GM18505 (cell line): ENCODE measurements around the gene FANCL.
"Not testable (repeated sequence)": the region's sequence is repeated elsewhere in the genome, so short reads cannot be mapped to it uniquely, and the experiment has no call there.

Source experiments
- ATAC-seq: cut with Tn5 transposase; IDR thresholded peaks from one replicate; pipeline ENCODE4 v1.9.1; 2021; ENCODE audit not compliant: unreplicated experiment
- POLR2A ChIP-seq: IDR thresholded peaks from 4 replicates; pipeline ENCODE4 v1.6.1; 2011; ENCODE audit warnings: borderline replicate concordance; ENCODE audit not compliant: insufficient read depth, insufficient read length; ENCODE audit errors: extremely low read depth

FANCL gene

GRCh38 chr2:58186501-58186900 is 54.6 kb downstream of the FANCL start:
- no peak for TF ChIP-seq POLR2A
- ATAC-seq: no peak

- TF ChIP-seq POLR2A: no peak
- no peak for ATAC-seq
Measured at GRCh38 chr2:58182527-58182926, 58.6 kb downstream of the FANCL start.

- TF ChIP-seq POLR2A: no peak
- no peak for ATAC-seq
Measured at GRCh38 chr2:58180635-58181034, 60.5 kb downstream of the FANCL start.

- ATAC-seq: not testable (repeated sequence)
Measured at GRCh38 chr2:58180175-58180574, 61.0 kb downstream of the FANCL start.

GRCh38 chr2:58177187-58177586 is 63.9 kb downstream of the FANCL start:
- not testable (repeated sequence) for ATAC-seq

GRCh38 chr2:58171831-58172230 is 69.3 kb downstream of the FANCL start:
- not testable (repeated sequence) for ATAC-seq

- not testable (repeated sequence) for ATAC-seq
Measured at GRCh38 chr2:58170334-58170933, 70.7 kb downstream of the FANCL start.

- ATAC-seq: not testable (repeated sequence)
Measured at GRCh38 chr2:58169845-58170244, 71.3 kb downstream of the FANCL start.

GRCh38 chr2:58168130-58168529 is 73.0 kb downstream of the FANCL start:
- ATAC-seq: not testable (repeated sequence)

GRCh38 chr2:58163913-58164312 is 77.2 kb downstream of the FANCL start:
- ATAC-seq: no peak
- no peak for TF ChIP-seq POLR2A

- ATAC-seq: no peak
- TF ChIP-seq POLR2A: no peak
Measured at GRCh38 chr2:58158481-58158880, 82.6 kb downstream of the FANCL start.

GRCh38 chr2:58157754-58158153 is 83.4 kb downstream of the FANCL start:
- ATAC-seq: no peak
- no peak for TF ChIP-seq POLR2A

- ATAC-seq: no peak
- no peak for TF ChIP-seq POLR2A
Measured at GRCh38 chr2:58156780-58157179, 84.3 kb downstream of the FANCL start.

GRCh38 chr2:58155160-58155778 is 85.9 kb downstream of the FANCL start:
- no peak for TF ChIP-seq POLR2A
- ATAC-seq: no peak

GRCh38 chr2:58146707-58147106 is 94.4 kb downstream of the FANCL start:
- no peak for TF ChIP-seq POLR2A
- ATAC-seq: no peak

- ATAC-seq: not testable (repeated sequence)
Measured at GRCh38 chr2:58145769-58146168, 95.4 kb downstream of the FANCL start.
